Fibroblast of lung (primary cell): ENCODE measurements around the gene CC2D1A. TPM values are rescaled to one million over a fixed set of nuclear protein-coding genes. Genes with fewer than 3 reads are reported as not detected.
A peak's percentile ranks its signal among the peaks of the same experiment; 100 is the strongest.

Experiments used
- DNase-seq, 2 donors: peaks; one replicate each; pipeline versions ENCODE4 v3.0.0 to v3.0.0-alpha.2; 2010; ENCODE audit warnings: low read depth in 2 of 2
- H2AFZ ChIP-seq: 2 replicates; pipeline ENCODE4 v1.5.1; 2012; ENCODE audit warnings: low read length, control low read depth, inconsistent platforms
- H3K27ac ChIP-seq: 2 replicates; pipeline ENCODE4 v1.5.1; 2011; ENCODE audit warnings: low read length, control low read depth; ENCODE audit not compliant: insufficient read depth
- H3K27me3 ChIP-seq: 2 replicates; pipeline ENCODE4 v1.5.1; 2011; ENCODE audit warnings: mild to moderate bottlenecking, low read length; ENCODE audit not compliant: control insufficient read depth, insufficient read depth
- H3K36me3 ChIP-seq: 2 replicates; pipeline ENCODE4 v1.5.1; 2011; ENCODE audit warnings: low read length; ENCODE audit not compliant: control insufficient read depth, insufficient read depth
- H3K4me1 ChIP-seq: 2 replicates; pipeline ENCODE4 v1.5.1; 2011; ENCODE audit warnings: low read length; ENCODE audit not compliant: control insufficient read depth, insufficient read depth; ENCODE audit errors: extremely low read depth
- H3K4me2 ChIP-seq: 2 replicates; pipeline ENCODE4 v1.5.1; 2011; ENCODE audit warnings: low read length, control low read depth; ENCODE audit not compliant: insufficient read depth; ENCODE audit errors: extremely low read depth
- H3K4me3 ChIP-seq, 4 experiments: fragments of 200-600 bp in 1 of 4; sonication (generic) in 1 of 4; replicated peaks in 1 of 4; 2 replicates each; pipeline ENCODE4 v1.5.1; 2011 to 2016; ENCODE audit warnings: low read length in 4 of 4, low read depth in 3 of 4, mild to moderate bottlenecking in 3 of 4, control low read depth in 2 of 4, inconsistent platforms in 1 of 4, mixed read lengths in 1 of 4; ENCODE audit not compliant: insufficient read depth in 1 of 4; ENCODE audit errors: control extremely low read depth in 1 of 4
- H3K79me2 ChIP-seq: 2 replicates; pipeline ENCODE4 v1.5.1; 2012; ENCODE audit warnings: mild to moderate bottlenecking, low read length, inconsistent platforms; ENCODE audit not compliant: control insufficient read depth, insufficient read depth
- H3K9ac ChIP-seq: 2 replicates; pipeline ENCODE4 v1.5.1; 2011; ENCODE audit warnings: mild to moderate bottlenecking, low read length, control low read depth; ENCODE audit not compliant: insufficient read depth
- H3K9me3 ChIP-seq: 2 replicates; pipeline ENCODE4 v1.5.1; 2012; ENCODE audit warnings: low read depth, low read length; ENCODE audit not compliant: control insufficient read depth, insufficient read depth
- H4K20me1 ChIP-seq: 2 replicates; pipeline ENCODE4 v1.5.1; 2011; ENCODE audit warnings: low read length; ENCODE audit not compliant: control insufficient read depth, insufficient read depth; ENCODE audit errors: extremely low read depth
- CTCF ChIP-seq, 2 donors: IDR thresholded peaks in 1 of 2; conservative IDR thresholded peaks in 1 of 2; 1 replicate in 1 of 2; 2 replicates in 1 of 2; pipeline ENCODE4 v1.5.1; 2011 to 2012; ENCODE audit warnings: low read length in 2 of 2, control low read depth in 1 of 2, inconsistent platforms in 1 of 2, low read depth in 1 of 2, mild to moderate bottlenecking in 1 of 2
- EZH2 ChIP-seq: IDR thresholded peaks from 2 replicates; pipeline ENCODE4 v1.5.1; 2012; ENCODE audit warnings: low read length, control low read depth, mild to moderate bottlenecking; ENCODE audit errors: missing control alignments
- polyA plus RNA-seq, 2 donors: library from polyadenylated mRNA; depleted of rRNA in 1 of 2; stranded (reverse) in 1 of 2; unstranded in 1 of 2; fragments of >200 nt; gene quantifications; 2 replicates each; pipeline ENCODE4 v1.2.1, GENCODE V29; 2011 to 2012; ENCODE audit warnings: missing spikeins in 1 of 2
- total RNA-seq: library from RNA; depleted of rRNA; stranded (reverse); fragments of >200 nt; gene quantifications from 2 replicates; pipeline ENCODE4 v1.2.1, GENCODE V29; 2014

Gene CC2D1A
- total and polyA plus RNA-seq, 2 donors (not counting 1 experiment from before 2014, with no cell fraction given), result 7.0 to 10.6 TPM

GRCh38 chr19:13938301-13939064 is 32.5 kb downstream of the CC2D1A start, which contains the start of gene PODNL1:
TSS of gene PODNL1 (minus strand) at chr19:13938417. CDS start at chr19:13938181, 236 bp downstream.
- Histone ChIP-seq H3K9ac (peak within 1 kb of the TSS; percentile 16), H3K27me3 (no peaks in the 10 kb centered on the region), H3K4me1 (peaks cover 6% of the 10 kb centered on the region), H2AFZ (peak within 1 kb of the TSS; percentile 21), H3K4me2 (peak within 1 kb of the TSS; percentile 28), H3K79me2 (no peaks in the 10 kb centered on the region), H3K36me3 (no peaks in the 10 kb centered on the region), H3K9me3 (no peaks in the 10 kb centered on the region), H4K20me1 (no peaks in the 10 kb centered on the region), H3K4me3 (peak within 1 kb of the TSS; percentile 20 to 65 (median 32)), H3K27ac (no peak within 1 kb of the TSS)
- peak; percentile 74 to 87 for DNase-seq
- TF ChIP-seq EZH2 (no peak), CTCF (conservative IDR thresholded peaks at IDR 0.05 in 1 of 2, IDR thresholded peaks at IDR 0.05 in 1 of 2; ENCODE audit: low read depth in 1 of 2, low read length in 2 of 2) (no peak)

DNA sequence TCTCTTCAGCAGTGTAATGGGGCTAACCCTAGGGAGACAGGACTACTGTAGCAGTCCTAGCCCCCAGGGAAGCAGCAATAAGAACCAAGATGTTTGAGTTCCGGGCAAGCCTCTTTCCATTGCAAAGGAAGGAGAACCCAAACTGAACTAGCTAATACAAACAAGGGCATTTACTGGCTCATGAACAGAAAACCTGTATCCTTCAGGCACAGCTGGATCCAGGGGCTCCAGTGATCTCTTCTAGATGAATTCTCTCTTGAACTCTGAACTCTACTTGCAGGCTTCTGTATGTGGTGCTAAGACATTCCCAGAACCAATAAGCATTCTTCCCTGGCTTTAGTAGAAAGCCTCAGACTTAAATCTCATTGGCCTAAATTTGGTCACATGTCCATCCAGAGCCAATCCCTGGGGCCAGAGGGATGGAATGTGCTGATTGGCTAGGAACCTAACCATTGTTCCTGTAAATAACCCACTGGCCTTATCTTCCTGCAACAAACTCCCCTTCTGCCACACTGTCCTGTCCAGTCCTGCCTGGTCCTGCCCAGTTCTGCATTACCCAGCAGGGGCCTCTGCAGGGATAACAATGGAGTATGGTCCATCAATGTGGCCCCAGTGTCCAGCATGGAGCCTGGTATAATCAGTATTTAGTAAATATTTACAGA is 36.2 kb downstream of the CC2D1A start:
- H3K9ac ChIP-seq, result no peak overlapping the region
- H3K36me3 ChIP-seq, result no peaks in the 10 kb centered on the region
- H3K4me3 ChIP-seq, result no peak overlapping the region
- no peak overlapping the region for H3K27ac ChIP-seq
- H4K20me1 ChIP-seq, result no peaks in the 10 kb centered on the region
- DNase-seq, result no peak
- no peak overlapping the region for H2AFZ ChIP-seq
- no peaks in the 10 kb centered on the region for H3K27me3 ChIP-seq
- no peak overlapping the region for H3K4me2 ChIP-seq
- TF ChIP-seq CTCF (conservative IDR thresholded peaks at IDR 0.05 in 1 of 2, IDR thresholded peaks at IDR 0.05 in 1 of 2; ENCODE audit: low read depth in 1 of 2, low read length in 2 of 2) (no peak), EZH2 (no peak)
- H3K79me2 ChIP-seq, result no peaks in the 10 kb centered on the region
- H3K9me3 ChIP-seq, result no peaks in the 10 kb centered on the region
- peaks cover 6% of the 10 kb centered on the region for H3K4me1 ChIP-seq

DNA sequence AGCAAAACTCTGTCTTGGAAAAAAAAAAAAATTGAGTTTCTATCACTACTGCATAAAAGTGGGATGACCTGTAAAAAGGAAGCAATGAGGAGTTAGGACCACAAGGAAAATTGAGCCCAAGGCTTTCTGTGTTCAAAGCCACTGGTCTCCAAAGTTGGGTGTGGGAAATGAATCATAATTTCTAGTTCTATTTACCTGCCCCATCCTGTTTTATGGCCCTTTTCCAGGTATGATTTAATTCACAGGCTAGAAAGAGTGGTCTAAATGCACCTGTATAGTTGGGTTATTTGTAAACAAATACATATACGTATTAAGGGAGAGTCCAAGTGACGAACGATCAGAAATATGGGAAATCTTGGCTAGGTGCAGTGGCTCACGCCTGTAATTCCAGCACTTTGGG is 40.4 kb downstream of the CC2D1A start:
- H4K20me1 ChIP-seq, result no peaks in the 10 kb centered on the region
- H3K27me3 ChIP-seq, result no peaks in the 10 kb centered on the region
- TF ChIP-seq CTCF (conservative IDR thresholded peaks at IDR 0.05 in 1 of 2, IDR thresholded peaks at IDR 0.05 in 1 of 2; ENCODE audit: low read depth in 1 of 2, low read length in 2 of 2), result no peak
- no peak for TF ChIP-seq EZH2
- no peak overlapping the region for H3K9ac ChIP-seq
- no peak overlapping the region for H2AFZ ChIP-seq
- H3K9me3 ChIP-seq, result no peaks in the 10 kb centered on the region
- no peak overlapping the region for H3K4me3 ChIP-seq
- no peaks in the 10 kb centered on the region for H3K4me1 ChIP-seq
- no peaks in the 10 kb centered on the region for H3K36me3 ChIP-seq
- no peak overlapping the region for H3K27ac ChIP-seq
- no peak for DNase-seq
- no peak overlapping the region for H3K4me2 ChIP-seq
- no peaks in the 10 kb centered on the region for H3K79me2 ChIP-seq
